NB4 (cell line): ENCODE measurements around the gene GAA.

Source experiments
- POLR2A ChIP-seq: IDR thresholded peaks from 2 replicates; pipeline ENCODE4 v1.6.1; 2011; ENCODE audit warnings: mild to moderate bottlenecking; ENCODE audit not compliant: insufficient read length; ENCODE audit errors: extremely low read depth
- TF ChIP-seq, protein P1 (sequence below): IDR thresholded peaks from one replicate; pipeline ENCODE4 v1.5.1; 2012; ENCODE audit warnings: low read depth, low read length
- TF ChIP-seq, protein P2 (sequence below): IDR thresholded peaks from 2 replicates; pipeline ENCODE4 v1.6.1; 2011; ENCODE audit warnings: low read depth, low read length

DNA sequence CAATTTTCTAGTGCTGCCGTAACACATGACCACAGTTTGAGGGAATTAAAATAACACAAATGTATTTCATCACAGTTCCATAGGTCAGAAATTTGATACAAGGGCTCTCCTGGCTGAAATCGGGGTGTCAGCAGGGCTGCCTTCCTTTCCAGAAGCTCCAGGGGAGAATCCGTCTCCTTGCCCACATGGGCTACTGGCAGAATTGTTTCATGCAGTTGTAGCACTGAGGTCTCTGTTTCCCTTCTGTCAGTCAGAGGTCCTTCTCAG, 25.0 kb downstream of the GAA start:
- TF ChIP-seq POLR2A, result no peak
- TF ChIP-seq, protein P1, sequence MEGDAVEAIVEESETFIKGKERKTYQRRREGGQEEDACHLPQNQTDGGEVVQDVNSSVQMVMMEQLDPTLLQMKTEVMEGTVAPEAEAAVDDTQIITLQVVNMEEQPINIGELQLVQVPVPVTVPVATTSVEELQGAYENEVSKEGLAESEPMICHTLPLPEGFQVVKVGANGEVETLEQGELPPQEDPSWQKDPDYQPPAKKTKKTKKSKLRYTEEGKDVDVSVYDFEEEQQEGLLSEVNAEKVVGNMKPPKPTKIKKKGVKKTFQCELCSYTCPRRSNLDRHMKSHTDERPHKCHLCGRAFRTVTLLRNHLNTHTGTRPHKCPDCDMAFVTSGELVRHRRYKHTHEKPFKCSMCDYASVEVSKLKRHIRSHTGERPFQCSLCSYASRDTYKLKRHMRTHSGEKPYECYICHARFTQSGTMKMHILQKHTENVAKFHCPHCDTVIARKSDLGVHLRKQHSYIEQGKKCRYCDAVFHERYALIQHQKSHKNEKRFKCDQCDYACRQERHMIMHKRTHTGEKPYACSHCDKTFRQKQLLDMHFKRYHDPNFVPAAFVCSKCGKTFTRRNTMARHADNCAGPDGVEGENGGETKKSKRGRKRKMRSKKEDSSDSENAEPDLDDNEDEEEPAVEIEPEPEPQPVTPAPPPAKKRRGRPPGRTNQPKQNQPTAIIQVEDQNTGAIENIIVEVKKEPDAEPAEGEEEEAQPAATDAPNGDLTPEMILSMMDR, result no peak
- TF ChIP-seq, protein P2, sequence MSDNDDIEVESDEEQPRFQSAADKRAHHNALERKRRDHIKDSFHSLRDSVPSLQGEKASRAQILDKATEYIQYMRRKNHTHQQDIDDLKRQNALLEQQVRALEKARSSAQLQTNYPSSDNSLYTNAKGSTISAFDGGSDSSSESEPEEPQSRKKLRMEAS, result no peak
